A673 (cell line): ENCODE data around the gene TRMT11. TPM values are rescaled to one million over a fixed set of nuclear protein-coding genes. Genes with fewer than 3 reads are reported as not detected.
"Not testable (repeated sequence)": the region's sequence is repeated elsewhere in the genome, so short reads cannot be mapped to it uniquely, and the experiment has no call there.

Source experiments
- BruUV-seq: library from RNA; stranded (reverse); fragments of 400-500 nt; replicated peaks from 2 replicates; lab custom pipeline; 2021; lab: Mats Ljungman, UMichigan
- CTCF ChIA-PET: fragments of 300-600 bp; sonication (Branson Sonifier 250); formaldehyde crosslinking; loops from one replicate; lab custom pipeline; 2022; ENCODE audit warnings: antibody characterized with exemption; lab: Charles Lee
- POLR2A ChIA-PET: fragments of 300-600 bp; sonication (Branson Sonifier 250); formaldehyde crosslinking; loops from one replicate; lab custom pipeline; 2022; ENCODE audit warnings: antibody characterized with exemption; ENCODE audit not compliant: low non-redundant PET; lab: Charles Lee
- DNase-seq: peaks from one replicate; pipeline ENCODE4 v3.0.0-alpha.2; 2015; ENCODE audit warnings: low spot score
- H3K27ac ChIP-seq: fragments of 200-600 bp; sonication (generic); 2 replicates; pipeline ENCODE4 v1.5.1; 2016; ENCODE audit warnings: mixed run types, low read depth, mild to moderate bottlenecking, mixed read lengths, antibody characterized with exemption, low read length; ENCODE audit not compliant: poor library complexity, severe bottlenecking
- H3K27me3 ChIP-seq: fragments of 200-600 bp; sonication (generic); replicated peaks from 2 replicates; pipeline ENCODE4 v1.6.1; 2017; ENCODE audit warnings: mixed run types, low read depth, mild to moderate bottlenecking, mixed read lengths, antibody characterized with exemption, low read length; ENCODE audit not compliant: insufficient read depth, poor library complexity
- H3K36me3 ChIP-seq: fragments of 200-600 bp; sonication (generic); 2 replicates; pipeline ENCODE4 v1.6.1; 2016; ENCODE audit warnings: mixed run types, mild to moderate bottlenecking, mixed read lengths, antibody characterized with exemption, low read length; ENCODE audit not compliant: insufficient read depth, poor library complexity, severe bottlenecking
- H3K4me1 ChIP-seq: fragments of 200-600 bp; sonication (generic); 2 replicates; pipeline ENCODE4 v1.6.1; 2017; ENCODE audit warnings: mixed run types, mild to moderate bottlenecking, mixed read lengths, antibody characterized with exemption, low read length; ENCODE audit not compliant: insufficient read depth, poor library complexity, severe bottlenecking
- H3K4me3 ChIP-seq: fragments of 200-600 bp; sonication (generic); 2 replicates; pipeline ENCODE4 v1.5.1; 2016; ENCODE audit warnings: low read depth, mixed run types, mild to moderate bottlenecking, mixed read lengths, low read length; ENCODE audit not compliant: poor library complexity, severe bottlenecking
- H3K9me3 ChIP-seq: fragments of 200-600 bp; sonication (generic); 2 replicates; pipeline ENCODE4 v1.6.1; 2016; ENCODE audit warnings: mixed run types, low read depth, mild to moderate bottlenecking, mixed read lengths, antibody characterized with exemption, low read length; ENCODE audit not compliant: poor library complexity, severe bottlenecking
- EZH2 ChIP-seq: fragments of 200-600 bp; sonication (generic); IDR thresholded peaks from 2 replicates; pipeline ENCODE4 v1.6.1; 2017; ENCODE audit warnings: borderline replicate concordance, low read depth, mild to moderate bottlenecking, mixed read lengths, antibody characterized with exemption, low read length; ENCODE audit not compliant: poor library complexity, severe bottlenecking
- intact Hi-C: fragments of 100-400 bp; cut with micrococcal nuclease; formaldehyde crosslinking; loops from one replicate; pipeline ENCODE4 v1.10.0; 2022; ENCODE audit not compliant: unreplicated experiment
- total RNA-seq: library from RNA; stranded (reverse); gene quantifications from 2 replicates; pipeline ENCODE4 v1.2.3, GENCODE V29; 2021
- TF ChIP-seq, protein P1 (sequence below): fragments of 300-800, 200-600 bp; sonication (generic); conservative IDR thresholded peaks from 2 replicates; pipeline ENCODE4 v1.5.1; 2017; ENCODE audit warnings: low read depth, mild to moderate bottlenecking, antibody characterized with exemption, low read length, moderate library complexity, mixed read lengths

The TRMT11 gene
- total RNA-seq, 1 experiment from 2014 or later: 29.1 TPM

DNA sequence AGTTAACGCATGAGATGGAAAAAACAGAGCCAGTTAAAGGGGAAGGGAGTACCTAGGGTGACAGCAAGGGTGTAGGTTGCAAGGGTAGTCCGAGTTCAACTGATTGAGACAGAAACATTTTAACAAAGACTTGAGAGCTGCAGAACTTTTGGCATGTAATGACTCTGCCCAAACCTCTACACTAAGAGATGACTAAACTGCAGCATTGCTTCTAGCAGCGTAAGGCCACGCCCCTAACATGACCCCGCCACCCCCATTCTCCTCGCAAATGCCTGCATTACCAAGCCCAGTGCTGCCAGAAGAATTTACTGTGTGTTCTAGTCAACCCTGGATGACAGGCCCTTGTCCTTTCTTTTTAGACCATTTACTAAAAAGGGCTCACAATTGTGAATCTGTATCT is 36.0 kb upstream of the TRMT11 start:
- CTCF ChIA-PET: no interaction called here
- BruUV-seq: no TSS peak
- POLR2A ChIA-PET: no interaction called here
- Histone ChIP-seq H3K4me1 (no peaks in the 10 kb centered on the region), H3K27me3 (no peaks in the 10 kb centered on the region), H3K9me3 (no peaks in the 10 kb centered on the region), H3K36me3 (no peaks in the 10 kb centered on the region), H3K4me3 (no peak overlapping the region), H3K27ac (no peak overlapping the region)
- intact Hi-C loops: no loop called here
- no peak for DNase-seq
- TF ChIP-seq EZH2: no peak
- TF ChIP-seq, protein P1, sequence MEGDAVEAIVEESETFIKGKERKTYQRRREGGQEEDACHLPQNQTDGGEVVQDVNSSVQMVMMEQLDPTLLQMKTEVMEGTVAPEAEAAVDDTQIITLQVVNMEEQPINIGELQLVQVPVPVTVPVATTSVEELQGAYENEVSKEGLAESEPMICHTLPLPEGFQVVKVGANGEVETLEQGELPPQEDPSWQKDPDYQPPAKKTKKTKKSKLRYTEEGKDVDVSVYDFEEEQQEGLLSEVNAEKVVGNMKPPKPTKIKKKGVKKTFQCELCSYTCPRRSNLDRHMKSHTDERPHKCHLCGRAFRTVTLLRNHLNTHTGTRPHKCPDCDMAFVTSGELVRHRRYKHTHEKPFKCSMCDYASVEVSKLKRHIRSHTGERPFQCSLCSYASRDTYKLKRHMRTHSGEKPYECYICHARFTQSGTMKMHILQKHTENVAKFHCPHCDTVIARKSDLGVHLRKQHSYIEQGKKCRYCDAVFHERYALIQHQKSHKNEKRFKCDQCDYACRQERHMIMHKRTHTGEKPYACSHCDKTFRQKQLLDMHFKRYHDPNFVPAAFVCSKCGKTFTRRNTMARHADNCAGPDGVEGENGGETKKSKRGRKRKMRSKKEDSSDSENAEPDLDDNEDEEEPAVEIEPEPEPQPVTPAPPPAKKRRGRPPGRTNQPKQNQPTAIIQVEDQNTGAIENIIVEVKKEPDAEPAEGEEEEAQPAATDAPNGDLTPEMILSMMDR: no peak

DNA sequence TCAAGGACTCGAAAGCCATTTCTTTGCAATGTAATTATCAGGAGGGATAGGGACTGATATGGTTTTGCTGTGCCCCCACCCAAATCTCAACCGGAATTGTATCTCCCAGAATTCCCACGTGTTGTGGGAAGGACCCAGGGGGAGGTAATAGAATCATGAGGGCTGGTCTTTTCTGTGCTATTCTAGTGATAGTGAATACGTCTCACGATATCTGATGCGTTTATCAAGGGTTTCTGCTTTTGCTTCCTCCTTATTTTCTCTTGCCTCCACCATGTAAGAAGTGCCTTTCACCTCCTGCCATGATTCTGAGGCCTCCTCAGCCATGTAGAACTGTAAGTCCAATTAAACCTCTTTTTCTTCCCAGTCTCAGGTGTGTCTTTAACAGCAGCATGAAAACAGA is 35.6 kb upstream of the TRMT11 start:
- H3K4me1 ChIP-seq, BruUV-seq, DNase-seq, H3K9me3 ChIP-seq, H3K27me3 ChIP-seq, H3K27ac ChIP-seq, intact Hi-C loops, H3K4me3 ChIP-seq, CTCF ChIA-PET, H3K36me3 ChIP-seq, POLR2A ChIA-PET: not testable (repeated sequence)

DNA sequence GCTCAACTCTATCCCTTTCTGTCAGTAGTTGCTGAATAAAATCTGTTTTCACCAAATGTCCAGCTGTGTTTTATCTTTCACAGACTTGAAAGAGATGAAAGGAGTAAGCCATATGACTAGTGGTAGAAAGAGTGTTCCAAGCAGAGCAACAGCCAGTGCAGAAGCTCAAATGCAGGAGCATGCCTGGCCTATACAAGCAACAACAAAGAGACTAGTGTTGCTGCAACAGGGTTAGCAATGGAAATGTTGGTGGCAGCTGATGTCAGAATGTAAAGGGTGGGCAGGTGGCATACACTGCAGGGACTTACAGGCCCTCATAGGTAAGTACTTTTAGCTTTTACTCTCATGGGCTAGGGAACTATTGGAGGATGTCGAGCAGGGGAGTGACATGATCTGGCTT is 35.0 kb upstream of the TRMT11 start:
- BruUV-seq: no TSS peak
- POLR2A ChIA-PET: interaction anchor here (0.6 kb wide), 1 partner anchor 45 kb away, joined by 3 read pairs; no protein-coding TSS in a partner anchor
- no peaks in the 10 kb centered on the region for H3K9me3 ChIP-seq
- intact Hi-C loops: no loop called here
- H3K4me3 ChIP-seq: no peak overlapping the region
- peaks cover 4% of the 10 kb centered on the region for H3K4me1 ChIP-seq
- no peak overlapping the region for H3K27ac ChIP-seq
- TF ChIP-seq EZH2: no peak
- TF ChIP-seq, protein P1: no peak
- CTCF ChIA-PET: no interaction called here
- no peak for DNase-seq
- no peaks in the 10 kb centered on the region for H3K27me3 ChIP-seq
- H3K36me3 ChIP-seq: no peaks in the 10 kb centered on the region
